GM23338 (cell line): ENCODE measurements around the gene ARFGEF2. TPM values are rescaled to one million over a fixed set of nuclear protein-coding genes. Genes with fewer than 3 reads are reported as not detected.

ENCODE experiments used
- ATAC-seq: fragments of 200-7000 bp; cut with Tn5 transposase; 3 replicates; pipeline ENCODE4 v1.9.1; 2020
- DNase-seq: peaks from one replicate; pipeline ENCODE4 v3.0.0-alpha.2; 2015; ENCODE audit warnings: low spot score
- H2AFZ ChIP-seq: fragments of 200-600 bp; sonication (generic); 2 replicates; pipeline ENCODE4 v1.8.0; 2016; ENCODE audit warnings: antibody characterized with exemption, mild to moderate bottlenecking, moderate library complexity
- H3F3A ChIP-seq: fragments of 200-600 bp; sonication (generic); replicated peaks from 2 replicates; pipeline ENCODE4 v1.8.0; 2017; ENCODE audit warnings: antibody characterized with exemption, mixed run types, low read depth
- H3K27ac ChIP-seq: fragments of 200-600 bp; sonication (generic); 2 replicates; pipeline ENCODE4 v1.6.1; 2016; ENCODE audit warnings: low read depth
- H3K27me3 ChIP-seq: fragments of 200-600 bp; sonication (generic); 2 replicates; pipeline ENCODE4 v1.8.0; 2016; ENCODE audit warnings: mild to moderate bottlenecking, mixed run types, moderate library complexity; ENCODE audit not compliant: insufficient read depth
- H3K36me3 ChIP-seq: fragments of 200-600 bp; sonication (generic); 2 replicates; pipeline ENCODE4 v1.8.0; 2016; ENCODE audit warnings: mild to moderate bottlenecking; ENCODE audit not compliant: insufficient read depth
- H3K4me1 ChIP-seq: fragments of 200-600 bp; sonication (generic); 2 replicates; pipeline ENCODE4 v1.8.0; 2016; ENCODE audit warnings: mild to moderate bottlenecking, moderate library complexity; ENCODE audit not compliant: insufficient read depth
- H3K4me2 ChIP-seq: fragments of 200-600 bp; sonication (generic); 2 replicates; pipeline ENCODE4 v1.7.1; 2017; ENCODE audit warnings: mixed run types
- H3K4me3 ChIP-seq: fragments of 200-600 bp; sonication (generic); 2 replicates; pipeline ENCODE4 v1.6.1; 2016; ENCODE audit warnings: mixed run types
- H3K79me2 ChIP-seq: fragments of 200-600 bp; sonication (generic); replicated peaks from 2 replicates; pipeline ENCODE4 v1.8.0; 2017; ENCODE audit warnings: mild to moderate bottlenecking; ENCODE audit not compliant: insufficient read depth
- H3K9me2 ChIP-seq: fragments of 200-600 bp; sonication (generic); 2 replicates; pipeline ENCODE4 v1.8.0; 2017; ENCODE audit not compliant: insufficient read depth
- H4K20me1 ChIP-seq: fragments of 200-600 bp; sonication (generic); replicated peaks from 2 replicates; pipeline ENCODE4 v1.8.0; 2017; ENCODE audit warnings: mild to moderate bottlenecking; ENCODE audit not compliant: insufficient read depth
- H3K27ac Mint-ChIP-seq: 2 replicates; pipeline ENCODE4 v1.8.0; 2020; ENCODE audit warnings: inconsistent platforms, mild to moderate bottlenecking, moderate library complexity, mixed read lengths
- H3K27me3 Mint-ChIP-seq: 3 replicates; pipeline ENCODE4 v1.8.0; 2022; ENCODE audit warnings: low read depth, mild to moderate bottlenecking, moderate library complexity, mixed read lengths, inconsistent platforms; ENCODE audit not compliant: insufficient read depth, poor library complexity
- H3K36me3 Mint-ChIP-seq: 3 replicates; pipeline ENCODE4 v1.8.0; 2021; ENCODE audit warnings: low read depth, mild to moderate bottlenecking, inconsistent platforms, moderate library complexity, mixed read lengths
- H3K4me1 Mint-ChIP-seq: 3 replicates; pipeline ENCODE4 v1.8.0; 2020; ENCODE audit warnings: mild to moderate bottlenecking, inconsistent platforms, mixed read lengths
- H3K4me3 Mint-ChIP-seq: 3 replicates; pipeline ENCODE4 v1.8.0; 2021; ENCODE audit warnings: moderate library complexity, mild to moderate bottlenecking, inconsistent platforms, mixed read lengths
- H3K9me3 Mint-ChIP-seq: 3 replicates; pipeline ENCODE4 v1.8.0; 2020; ENCODE audit warnings: moderate library complexity, mild to moderate bottlenecking, inconsistent platforms, mixed read lengths
- CREB1 ChIP-seq: fragments of 250-450 bp; sonication (Bioruptor Pico); IDR thresholded peaks from 2 replicates; pipeline ENCODE4 v1.5.0; 2020; ENCODE audit warnings: low read depth, mild to moderate bottlenecking, moderate library complexity
- CTCF ChIP-seq, 2 experiments: fragments of 200-600 bp in 1 of 2; sonication (generic) in 1 of 2; conservative IDR thresholded peaks; 2 replicates each; pipeline versions ENCODE4 v1.5.1 to v1.6.1; 2016 to 2017; ENCODE audit warnings: antibody characterized with exemption in 2 of 2, low read depth in 2 of 2, mild to moderate bottlenecking in 2 of 2, moderate library complexity in 1 of 2
- EZH2 ChIP-seq: fragments of 200-600 bp; sonication (generic); IDR thresholded peaks from one replicate; pipeline ENCODE4 v1.8.0; 2017; ENCODE audit warnings: antibody characterized with exemption, mild to moderate bottlenecking, low read depth; ENCODE audit not compliant: unreplicated experiment
- EZH2phosphoT487 ChIP-seq: fragments of 200-600 bp; sonication (generic); IDR thresholded peaks from one replicate; pipeline ENCODE4 v1.8.1; 2018; ENCODE audit warnings: antibody characterized with exemption; ENCODE audit not compliant: unreplicated experiment
- JUNB ChIP-seq: IDR thresholded peaks from one replicate; pipeline ENCODE4 v1.6.1; 2016; ENCODE audit warnings: antibody characterized with exemption; ENCODE audit not compliant: unreplicated experiment
- NANOG ChIP-seq: IDR thresholded peaks from 2 replicates; pipeline ENCODE4 v1.6.1; 2016; ENCODE audit warnings: antibody characterized with exemption, borderline replicate concordance
- POLR2AphosphoS5 ChIP-seq: IDR thresholded peaks from 2 replicates; pipeline ENCODE4 v1.6.1; 2016; ENCODE audit warnings: antibody characterized with exemption, low read depth
- REST ChIP-seq: IDR thresholded peaks from one replicate; pipeline ENCODE4 v1.6.1; 2018; ENCODE audit warnings: antibody characterized with exemption; ENCODE audit not compliant: unreplicated experiment
- STAT1 ChIP-seq: IDR thresholded peaks from one replicate; pipeline ENCODE4 v1.6.1; 2016; ENCODE audit warnings: antibody characterized with exemption; ENCODE audit not compliant: unreplicated experiment
- ZNF114 ChIP-seq: fragments of 250-450 bp; sonication (Bioruptor Pico); IDR thresholded peaks from 2 replicates; pipeline ENCODE4 v1.5.0; 2020; ENCODE audit warnings: mild to moderate bottlenecking, moderate library complexity
- ZNF331 ChIP-seq: fragments of 250-450 bp; sonication (Bioruptor Pico); IDR thresholded peaks from 2 replicates; pipeline ENCODE4 v1.5.0; 2020; ENCODE audit warnings: low read depth, mild to moderate bottlenecking, moderate library complexity
- polyA plus RNA-seq: library from polyadenylated mRNA; unstranded; fragments of >200 nt; fragmentation: Nextera tagmentation; extraction: Ambion mirVana; gene quantifications from 2 replicates; pipeline ENCODE4 v1.2.1, GENCODE V29; 2016
- total RNA-seq: library from RNA; depleted of rRNA; stranded (reverse); fragments of >200 nt; shearing (Covaris generic); gene quantifications from 2 replicates; pipeline ENCODE4 v1.2.3, GENCODE V29; 2014
- TF ChIP-seq, protein P1 (sequence below): fragments of 250-450 bp; sonication (Bioruptor Pico); IDR thresholded peaks from 2 replicates; pipeline ENCODE4 v1.5.0; 2020; ENCODE audit warnings: mild to moderate bottlenecking, moderate library complexity
- TF ChIP-seq, protein P2 (sequence below): IDR thresholded peaks from 2 replicates; pipeline ENCODE4 v1.6.1; 2016; ENCODE audit warnings: antibody characterized with exemption

ARFGEF2 gene
- total and polyA plus RNA-seq, 2 experiments from 2014 or later, result 7.2 to 25.5 TPM

- Histone ChIP-seq H3K9me2 (no peaks in the 10 kb centered on the region), H3F3A (no peaks in the 10 kb centered on the region), H3K4me3 (no peak overlapping the region), H3K27me3 (no peaks in the 10 kb centered on the region), H3K4me1 (no peaks in the 10 kb centered on the region), H4K20me1 (no peaks in the 10 kb centered on the region), H3K36me3 (peaks cover 4% of the 10 kb centered on the region; the same call in 1 of the 2 replicates), H3K4me2 (no peak overlapping the region), H3K27ac (0 out of 2 replicates have a peak overlapping the region, but pooled peaks have one; percentile 32), H3K79me2 (no peaks in the 10 kb centered on the region), H2AFZ (no peak overlapping the region)
- Mint-ChIP-seq H3K36me3 (peaks cover 33% of the 10 kb centered on the region), H3K27me3 (no peaks in the 10 kb centered on the region), H3K4me1 (no peaks in the 10 kb centered on the region), H3K9me3 (no peaks in the 10 kb centered on the region), H3K4me3 (no peak overlapping the region), H3K27ac (no peak overlapping the region)
- TF ChIP-seq CREB1 (CRISPR knock-in tag) (no peak), STAT1 (no peak), NANOG (no peak), ZNF331 (CRISPR knock-in tag) (no peak), CTCF (conservative IDR thresholded peaks at IDR 0.05; ENCODE audit: low read depth in 2 of 2) (no peak), ZNF114 (CRISPR knock-in tag) (no peak), POLR2AphosphoS5 (no peak), REST (no peak), EZH2 (no peak), JUNB (no peak), EZH2phosphoT487 (no peak)
- TF ChIP-seq, protein P1, sequence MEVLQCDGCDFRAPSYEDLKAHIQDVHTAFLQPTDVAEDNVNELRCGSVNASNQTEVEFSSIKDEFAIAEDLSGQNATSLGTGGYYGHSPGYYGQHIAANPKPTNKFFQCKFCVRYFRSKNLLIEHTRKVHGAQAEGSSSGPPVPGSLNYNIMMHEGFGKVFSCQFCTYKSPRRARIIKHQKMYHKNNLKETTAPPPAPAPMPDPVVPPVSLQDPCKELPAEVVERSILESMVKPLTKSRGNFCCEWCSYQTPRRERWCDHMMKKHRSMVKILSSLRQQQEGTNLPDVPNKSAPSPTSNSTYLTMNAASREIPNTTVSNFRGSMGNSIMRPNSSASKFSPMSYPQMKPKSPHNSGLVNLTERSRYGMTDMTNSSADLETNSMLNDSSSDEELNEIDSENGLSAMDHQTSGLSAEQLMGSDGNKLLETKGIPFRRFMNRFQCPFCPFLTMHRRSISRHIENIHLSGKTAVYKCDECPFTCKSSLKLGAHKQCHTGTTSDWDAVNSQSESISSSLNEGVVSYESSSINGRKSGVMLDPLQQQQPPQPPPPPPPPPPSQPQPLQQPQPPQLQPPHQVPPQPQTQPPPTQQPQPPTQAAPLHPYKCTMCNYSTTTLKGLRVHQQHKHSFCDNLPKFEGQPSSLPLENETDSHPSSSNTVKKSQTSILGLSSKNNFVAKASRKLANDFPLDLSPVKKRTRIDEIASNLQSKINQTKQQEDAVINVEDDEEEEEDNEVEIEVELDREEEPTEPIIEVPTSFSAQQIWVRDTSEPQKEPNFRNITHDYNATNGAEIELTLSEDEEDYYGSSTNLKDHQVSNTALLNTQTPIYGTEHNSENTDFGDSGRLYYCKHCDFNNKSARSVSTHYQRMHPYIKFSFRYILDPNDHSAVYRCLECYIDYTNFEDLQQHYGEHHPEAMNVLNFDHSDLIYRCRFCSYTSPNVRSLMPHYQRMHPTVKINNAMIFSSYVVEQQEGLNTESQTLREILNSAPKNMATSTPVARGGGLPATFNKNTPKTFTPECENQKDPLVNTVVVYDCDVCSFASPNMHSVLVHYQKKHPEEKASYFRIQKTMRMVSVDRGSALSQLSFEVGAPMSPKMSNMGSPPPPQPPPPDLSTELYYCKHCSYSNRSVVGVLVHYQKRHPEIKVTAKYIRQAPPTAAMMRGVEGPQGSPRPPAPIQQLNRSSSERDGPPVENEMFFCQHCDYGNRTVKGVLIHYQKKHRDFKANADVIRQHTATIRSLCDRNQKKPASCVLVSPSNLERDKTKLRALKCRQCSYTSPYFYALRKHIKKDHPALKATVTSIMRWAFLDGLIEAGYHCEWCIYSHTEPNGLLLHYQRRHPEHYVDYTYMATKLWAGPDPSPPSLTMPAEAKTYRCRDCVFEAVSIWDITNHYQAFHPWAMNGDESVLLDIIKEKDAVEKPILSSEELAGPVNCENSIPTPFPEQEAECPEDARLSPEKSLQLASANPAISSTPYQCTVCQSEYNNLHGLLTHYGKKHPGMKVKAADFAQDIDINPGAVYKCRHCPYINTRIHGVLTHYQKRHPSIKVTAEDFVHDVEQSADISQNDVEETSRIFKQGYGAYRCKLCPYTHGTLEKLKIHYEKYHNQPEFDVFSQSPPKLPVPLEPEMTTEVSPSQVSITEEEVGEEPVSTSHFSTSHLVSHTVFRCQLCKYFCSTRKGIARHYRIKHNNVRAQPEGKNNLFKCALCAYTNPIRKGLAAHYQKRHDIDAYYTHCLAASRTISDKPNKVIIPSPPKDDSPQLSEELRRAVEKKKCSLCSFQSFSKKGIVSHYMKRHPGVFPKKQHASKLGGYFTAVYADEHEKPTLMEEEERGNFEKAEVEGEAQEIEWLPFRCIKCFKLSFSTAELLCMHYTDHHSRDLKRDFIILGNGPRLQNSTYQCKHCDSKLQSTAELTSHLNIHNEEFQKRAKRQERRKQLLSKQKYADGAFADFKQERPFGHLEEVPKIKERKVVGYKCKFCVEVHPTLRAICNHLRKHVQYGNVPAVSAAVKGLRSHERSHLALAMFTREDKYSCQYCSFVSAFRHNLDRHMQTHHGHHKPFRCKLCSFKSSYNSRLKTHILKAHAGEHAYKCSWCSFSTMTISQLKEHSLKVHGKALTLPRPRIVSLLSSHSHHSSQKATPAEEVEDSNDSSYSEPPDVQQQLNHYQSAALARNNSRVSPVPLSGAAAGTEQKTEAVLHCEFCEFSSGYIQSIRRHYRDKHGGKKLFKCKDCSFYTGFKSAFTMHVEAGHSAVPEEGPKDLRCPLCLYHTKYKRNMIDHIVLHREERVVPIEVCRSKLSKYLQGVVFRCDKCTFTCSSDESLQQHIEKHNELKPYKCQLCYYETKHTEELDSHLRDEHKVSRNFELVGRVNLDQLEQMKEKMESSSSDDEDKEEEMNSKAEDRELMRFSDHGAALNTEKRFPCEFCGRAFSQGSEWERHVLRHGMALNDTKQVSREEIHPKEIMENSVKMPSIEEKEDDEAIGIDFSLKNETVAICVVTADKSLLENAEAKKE (CRISPR knock-in tag), result no peak
- TF ChIP-seq, protein P2, sequence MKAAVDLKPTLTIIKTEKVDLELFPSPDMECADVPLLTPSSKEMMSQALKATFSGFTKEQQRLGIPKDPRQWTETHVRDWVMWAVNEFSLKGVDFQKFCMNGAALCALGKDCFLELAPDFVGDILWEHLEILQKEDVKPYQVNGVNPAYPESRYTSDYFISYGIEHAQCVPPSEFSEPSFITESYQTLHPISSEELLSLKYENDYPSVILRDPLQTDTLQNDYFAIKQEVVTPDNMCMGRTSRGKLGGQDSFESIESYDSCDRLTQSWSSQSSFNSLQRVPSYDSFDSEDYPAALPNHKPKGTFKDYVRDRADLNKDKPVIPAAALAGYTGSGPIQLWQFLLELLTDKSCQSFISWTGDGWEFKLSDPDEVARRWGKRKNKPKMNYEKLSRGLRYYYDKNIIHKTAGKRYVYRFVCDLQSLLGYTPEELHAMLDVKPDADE, result no peak
- ATAC-seq (no peak), DNase-seq (no peak)
Observed at GRCh38 chr20:48957533-48957932, 36.0 kb downstream of the ARFGEF2 start.
